IMR-90 (cell line): Measurements from ENCODE around the gene MYO1H. TPM values are rescaled to one million over a fixed set of nuclear protein-coding genes. Genes with fewer than 3 reads are reported as not detected.
A peak's percentile ranks its signal among the peaks of the same experiment; 100 is the strongest.

Experiments
- ATAC-seq: fragments of 200-7000 bp; cut with Tn5 transposase; 2 replicates; pipeline ENCODE4 v1.9.1; 2020; ENCODE audit warnings: low read depth, mild to moderate bottlenecking, moderate library complexity
- BruUV-seq: library from RNA; stranded (reverse); fragments of 400-500 nt; replicated peaks from 2 replicates; lab custom pipeline; 2021; lab: Mats Ljungman, UMichigan
- CTCF ChIA-PET: fragments of 300-600 bp; formaldehyde crosslinking; extraction: SDS; loops from one replicate; lab custom pipeline; 2021; ENCODE audit warnings: antibody characterized with exemption; lab: Yijun Ruan, JAX
- POLR2A ChIA-PET: fragments of 300-600 bp; sonication (Branson Sonifier 250); formaldehyde crosslinking; loops from one replicate; lab custom pipeline; 2022; ENCODE audit warnings: antibody characterized with exemption; ENCODE audit not compliant: unreplicated experiment; lab: Charles Lee
- DNase-seq: peaks from one replicate; pipeline ENCODE4 v3.0.0; 2013
- H2AFZ ChIP-seq: replicated peaks from 2 replicates; pipeline ENCODE3; 2013; ENCODE audit warnings: low read length, mild to moderate bottlenecking; ENCODE audit not compliant: poor library complexity
- H2AK5ac ChIP-seq: 2 replicates; pipeline ENCODE4 v1.6.1; 2013; ENCODE audit warnings: low read depth, low read length, inconsistent platforms
- H2AK9ac ChIP-seq: replicated peaks from 2 replicates; pipeline ENCODE3; 2013; ENCODE audit warnings: mild to moderate bottlenecking, low read depth, low read length, moderate library complexity; ENCODE audit not compliant: poor library complexity
- H2BK120ac ChIP-seq: 2 replicates; pipeline ENCODE4 v1.6.1; 2013; ENCODE audit warnings: low read depth, low read length, inconsistent platforms
- H2BK15ac ChIP-seq: 3 replicates; pipeline ENCODE4 v1.6.1; 2013; ENCODE audit warnings: low read depth, low read length, inconsistent platforms
- H2BK20ac ChIP-seq: 2 replicates; pipeline ENCODE4 v1.6.1; 2013; ENCODE audit warnings: low read depth, mild to moderate bottlenecking, inconsistent platforms, low read length, moderate library complexity
- H2BK5ac ChIP-seq: 2 replicates; pipeline ENCODE4 v1.6.1; 2013; ENCODE audit warnings: mild to moderate bottlenecking, low read depth, low read length, inconsistent platforms; ENCODE audit not compliant: poor library complexity, severe bottlenecking
- H3K14ac ChIP-seq: replicated peaks from 2 replicates; pipeline ENCODE4 v1.6.1; 2013; ENCODE audit warnings: low read depth, low read length, inconsistent platforms
- H3K18ac ChIP-seq: 2 replicates; pipeline ENCODE4 v1.6.1; 2013; ENCODE audit warnings: low read depth, low read length, control low read depth
- H3K23ac ChIP-seq: 2 replicates; pipeline ENCODE4 v1.6.1; 2013; ENCODE audit warnings: low read depth, low read length, inconsistent platforms
- H3K27ac ChIP-seq: 2 replicates; pipeline ENCODE4 v1.5.1; 2013; ENCODE audit warnings: mild to moderate bottlenecking, control low read depth, low read length; ENCODE audit not compliant: insufficient read depth
- H3K27me3 ChIP-seq: 2 replicates; pipeline ENCODE4 v1.6.1; 2013; ENCODE audit warnings: low read length; ENCODE audit not compliant: control insufficient read depth, insufficient read depth
- H3K36me3 ChIP-seq: 2 replicates; pipeline ENCODE4 v1.6.1; 2013; ENCODE audit warnings: low read length, mixed read lengths; ENCODE audit not compliant: control insufficient read depth, insufficient read depth
- H3K4ac ChIP-seq: 2 replicates; pipeline ENCODE4 v1.6.1; 2013; ENCODE audit warnings: low read depth, low read length, inconsistent platforms
- H3K4me1 ChIP-seq: 2 replicates; pipeline ENCODE4 v1.6.1; 2013; ENCODE audit warnings: low read length, mixed read lengths; ENCODE audit not compliant: control insufficient read depth, insufficient read depth
- H3K4me2 ChIP-seq: 2 replicates; pipeline ENCODE4 v1.6.1; 2013; ENCODE audit warnings: low read depth, mild to moderate bottlenecking, control low read depth, low read length, moderate library complexity
- H3K4me3 ChIP-seq: 2 replicates; pipeline ENCODE4 v1.5.1; 2013; ENCODE audit warnings: low read depth, mild to moderate bottlenecking, control low read depth, low read length, moderate library complexity; ENCODE audit not compliant: insufficient read depth
- H3K56ac ChIP-seq: 2 replicates; pipeline ENCODE4 v1.6.1; 2013; ENCODE audit warnings: low read length, inconsistent platforms; ENCODE audit not compliant: insufficient read depth; ENCODE audit errors: extremely low read depth
- H3K79me1 ChIP-seq, 2 experiments: 2 replicates each; pipeline ENCODE4 v1.6.1; 2013; ENCODE audit warnings: low read length in 2 of 2, inconsistent platforms in 1 of 2, low read depth in 1 of 2
- H3K9ac ChIP-seq: 2 replicates; pipeline ENCODE4 v1.6.1; 2013; ENCODE audit warnings: low read depth, low read length, control low read depth
- H3K9me1 ChIP-seq: 2 replicates; pipeline ENCODE4 v1.6.1; 2013; ENCODE audit warnings: low read length, inconsistent platforms; ENCODE audit not compliant: insufficient read depth
- H3K9me3 ChIP-seq: 2 replicates; pipeline ENCODE4 v1.6.1; 2013; ENCODE audit warnings: low read length; ENCODE audit not compliant: control insufficient read depth, insufficient read depth
- H4K20me1 ChIP-seq: 2 replicates; pipeline ENCODE4 v1.6.1; 2013; ENCODE audit warnings: low read length, inconsistent platforms; ENCODE audit not compliant: insufficient read depth
- H4K5ac ChIP-seq: 2 replicates; pipeline ENCODE4 v1.6.1; 2013; ENCODE audit warnings: mild to moderate bottlenecking, low read depth, low read length, control low read depth
- H4K8ac ChIP-seq, 2 experiments: 2 replicates each; pipeline ENCODE4 v1.6.1; 2013; ENCODE audit warnings: low read depth in 2 of 2, low read length in 2 of 2, control low read depth in 1 of 2, inconsistent platforms in 1 of 2
- H4K91ac ChIP-seq: 2 replicates; pipeline ENCODE4 v1.6.1; 2013; ENCODE audit warnings: low read depth, low read length, inconsistent platforms; ENCODE audit not compliant: insufficient read depth
- MAFK ChIP-seq: IDR thresholded peaks from 2 replicates; pipeline ENCODE4 v1.6.1; 2012; ENCODE audit warnings: low read depth, low read length, improper control_type of control experiment
- MXI1 ChIP-seq: IDR thresholded peaks from 2 replicates; pipeline ENCODE4 v1.6.1; 2012; ENCODE audit warnings: low read depth, mild to moderate bottlenecking, low read length, moderate library complexity, borderline replicate concordance
- POLR2A ChIP-seq: IDR thresholded peaks from 2 replicates; pipeline ENCODE4 v1.6.1; 2012; ENCODE audit warnings: mild to moderate bottlenecking, low read depth, low read length
- WGBS, 2 experiments: methylation state at CpG; one replicate each; pipeline versions ENCODE4 v1.1.5 to v1.1.7; 2013; ENCODE audit warnings: missing lambda C conversion rate in 2 of 2; ENCODE audit not compliant: insufficient read length in 1 of 2; ENCODE audit errors: extremely low coverage in 2 of 2; 5-methylcytosine and 5-hydroxymethylcytosine counted together
- dilution Hi-C: fragments of 300-500 bp; cut with HindIII; formaldehyde crosslinking; loops from one replicate; pipeline ENCODE4 v1.14.3; 2018; ENCODE audit warnings: low sequenced_read_pairs; ENCODE audit not compliant: unreplicated experiment
- in situ Hi-C: fragments of 300-500 bp; cut with MboI; formaldehyde crosslinking; loops from 3 replicates; pipeline ENCODE4 v1.14.3; 2019; ENCODE audit warnings: low sequenced_read_pairs, inconsistent platforms, mixed read lengths
- intact Hi-C: fragments of 100-400 bp; cut with micrococcal nuclease; formaldehyde crosslinking; loops from 2 replicates; pipeline ENCODE4 v1.10.0; 2022
- polyA plus RNA-seq, 3 experiments: library from polyadenylated mRNA; depleted of rRNA; stranded (reverse); fragments of >200 nt; gene quantifications; 2 replicates each; pipeline ENCODE4 v1.2.3, GENCODE V29; 2012; ENCODE audit warnings: low replicate concordance in 1 of 3
- total RNA-seq: library from RNA; depleted of rRNA; stranded (reverse); fragments of >200 nt; gene quantifications from 2 replicates; pipeline ENCODE4 v1.2.3, GENCODE V29; 2012

Gene MYO1H
- total and polyA plus RNA-seq, 2 of the 4 experiments (the other 2 are of a cell fraction) = not detected

DNA sequence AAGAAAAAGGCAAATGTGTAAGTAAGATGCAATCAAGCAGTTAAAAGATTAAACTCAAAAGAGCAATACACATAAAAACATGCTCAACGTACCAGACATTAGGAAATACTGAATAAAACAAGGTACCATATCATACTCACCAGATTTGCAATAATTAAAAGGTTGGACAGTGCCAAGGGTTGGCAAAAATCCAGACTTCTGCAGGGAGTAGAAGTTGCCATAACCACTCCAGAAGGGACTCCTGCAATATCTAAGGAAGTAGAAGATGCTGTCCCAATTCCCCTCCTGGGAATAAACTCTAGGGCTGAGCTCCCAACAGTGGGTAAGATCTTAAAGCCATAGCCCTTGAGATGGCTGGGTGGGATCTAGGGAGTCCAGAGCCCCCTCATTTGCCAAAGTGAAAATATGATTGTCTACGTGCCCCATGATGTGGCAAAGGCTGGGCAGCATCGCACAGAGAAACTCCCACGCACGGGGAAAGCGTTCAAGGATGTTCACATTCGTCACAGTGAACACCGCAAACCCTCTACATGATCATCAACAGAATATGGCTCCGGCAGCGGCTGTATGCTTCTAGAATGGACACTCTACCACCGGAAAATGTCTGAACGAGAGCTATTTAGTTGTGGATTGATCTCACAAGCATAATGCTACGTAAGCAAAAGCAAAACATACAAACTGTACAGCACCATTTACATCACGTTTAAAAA, 117.1 kb downstream of the MYO1H start:
- POLR2A ChIA-PET = no interaction called here
- no peak for DNase-seq
- H3K9ac ChIP-seq = no peak overlapping the region
- peaks cover 52% of the 10 kb centered on the region for H3K9me1 ChIP-seq
- intact Hi-C loops (no loop called here), dilution Hi-C loops (no loop called here), in situ Hi-C loops (no loop called here)
- peaks cover 23 to 85% of the 10 kb centered on the region in 2 experiments; a peak in 3 of 4 replicates for H3K79me1 ChIP-seq
- H2BK15ac ChIP-seq = peak overlapping the region; percentile 21; the same call in 1 of the 3 replicates
- 0 out of 2 replicates have a peak, but pooled peaks have one; percentile 15 for TF ChIP-seq POLR2A
- TF ChIP-seq MAFK = peak; percentile 45; the same call in 1 of the 2 replicates
- TF ChIP-seq MXI1 = no peak
- peak overlapping the region; percentile 91 for H3K14ac ChIP-seq
- H2AK5ac ChIP-seq = peak overlapping the region; percentile 85
- H4K5ac ChIP-seq = peak overlapping the region; percentile 21; the same call in 1 of the 2 replicates
- H3K27ac ChIP-seq = peak overlapping the region; percentile 72
- no peaks in the 10 kb centered on the region for H3K9me3 ChIP-seq
- no peak overlapping the region for H2AFZ ChIP-seq
- H2AK9ac ChIP-seq = no peak overlapping the region
- peak overlapping the region; percentile 99 for H3K4ac ChIP-seq
- H4K91ac ChIP-seq = peak overlapping the region; percentile 98
- H3K56ac ChIP-seq = no peak overlapping the region
- peak overlapping the region; percentile 42; the same call in 1 of the 2 replicates for H2BK20ac ChIP-seq
- no peak for ATAC-seq
- peak overlapping the region; percentile 87 to 97 for H4K8ac ChIP-seq
- peak overlapping the region; percentile 98 for H2BK5ac ChIP-seq
- peak overlapping the region; percentile 64; the same call in 1 of the 2 replicates for H3K23ac ChIP-seq
- peaks cover 13% of the 10 kb centered on the region for H4K20me1 ChIP-seq
- WGBS, 2 experiments = no CpG with 5 or more reads among the region's 14 CpGs
- peaks cover 42% of the 10 kb centered on the region for H3K4me1 ChIP-seq
- no TSS peak for BruUV-seq
- H2BK120ac ChIP-seq = peak overlapping the region; percentile 97; the same call in 1 of the 2 replicates
- H3K18ac ChIP-seq = peak overlapping the region; percentile 6; the same call in 1 of the 2 replicates
- CTCF ChIA-PET = no interaction called here
- H3K36me3 ChIP-seq = peaks cover 50% of the 10 kb centered on the region
- H3K27me3 ChIP-seq = no peaks in the 10 kb centered on the region
- H3K4me2 ChIP-seq = no peak overlapping the region
- H3K4me3 ChIP-seq = no peak overlapping the region
